CD4-positive, alpha-beta T cell (primary cell): Measurements from ENCODE around the gene ALS2CL. TPM values are rescaled to one million over a fixed set of nuclear protein-coding genes. Genes with fewer than 3 reads are reported as not detected.

ENCODE experiments used
- ATAC-seq: fragments of 200-7000 bp; cut with Tn5 transposase; one replicate; pipeline ENCODE4 v1.10.0; 2022; ENCODE audit warnings: mild to moderate bottlenecking; ENCODE audit not compliant: poor library complexity
- CTCF ChIA-PET: fragments of 350-600 bp; sonication (Branson Sonifier 250); formaldehyde crosslinking; loops from one replicate; lab custom pipeline; 2021; ENCODE audit warnings: antibody characterized with exemption, inconsistent platforms; lab: Charles Lee
- POLR2A ChIA-PET: fragments of 350-600 bp; sonication (Branson Sonifier 250); formaldehyde crosslinking; loops from one replicate; lab custom pipeline; 2021; ENCODE audit warnings: antibody characterized with exemption, inconsistent platforms; lab: Charles Lee
- DNase-seq, 14 experiments: peaks; one replicate each; pipeline ENCODE4 v3.0.0-alpha.2; 2013 to 2020; ENCODE audit warnings: mixed read lengths in 2 of 14
- H3K27ac ChIP-seq, 2 donors: one replicate each; pipeline versions ENCODE4 v1.5.1 to v1.7.0; 2013; ENCODE audit warnings: low read length in 2 of 2, low read depth in 1 of 2, mild to moderate bottlenecking in 1 of 2
- H3K27me3 ChIP-seq, 2 experiments: 1 replicate in 1 of 2; 2 replicates in 1 of 2; pipeline versions ENCODE4 v1.6.1 to v1.7.0; 2013; ENCODE audit warnings: low read length in 2 of 2, control low read depth in 1 of 2, mild to moderate bottlenecking in 1 of 2, moderate library complexity in 1 of 2; ENCODE audit not compliant: insufficient read depth in 2 of 2, control insufficient read depth in 1 of 2
- H3K36me3 ChIP-seq: one replicate; pipeline ENCODE4 v1.6.1; 2013; ENCODE audit warnings: low read length, control low read depth; ENCODE audit not compliant: insufficient read depth
- H3K4me1 ChIP-seq: one replicate; pipeline ENCODE4 v1.6.1; 2013; ENCODE audit warnings: low read length, control low read depth; ENCODE audit not compliant: insufficient read depth
- H3K4me3 ChIP-seq: one replicate; pipeline ENCODE4 v1.5.1; 2013; ENCODE audit warnings: mild to moderate bottlenecking, low read length, moderate library complexity
- H3K9me3 ChIP-seq, 2 experiments: 1 replicate in 1 of 2; 2 replicates in 1 of 2; pipeline versions ENCODE4 v1.6.1 to v1.7.0; 2013; ENCODE audit warnings: low read length in 2 of 2, mild to moderate bottlenecking in 2 of 2, control low read depth in 1 of 2, moderate library complexity in 1 of 2; ENCODE audit not compliant: control insufficient read depth in 1 of 2, insufficient read depth in 1 of 2
- H3K27ac Mint-ChIP-seq: one replicate; pipeline ENCODE4 v1.8.0; 2020; ENCODE audit warnings: mixed read lengths
- H3K27me3 Mint-ChIP-seq: one replicate; pipeline ENCODE4 v1.8.0; 2021; ENCODE audit warnings: mixed read lengths
- H3K36me3 Mint-ChIP-seq: one replicate; pipeline ENCODE4 v1.8.0; 2021; ENCODE audit warnings: low read depth, mixed read lengths
- H3K4me1 Mint-ChIP-seq: one replicate; pipeline ENCODE4 v1.8.0; 2021; ENCODE audit warnings: low read depth, mixed read lengths
- H3K4me3 Mint-ChIP-seq: one replicate; pipeline ENCODE4 v1.8.0; 2020; ENCODE audit warnings: mild to moderate bottlenecking, mixed read lengths
- H3K9me3 Mint-ChIP-seq: one replicate; pipeline ENCODE4 v1.8.0; 2020; ENCODE audit warnings: mixed read lengths
- intact Hi-C, 2 experiments: fragments of 100-400 bp; cut with DNase I in 1 of 2; cut with micrococcal nuclease in 1 of 2; formaldehyde crosslinking; loops; one replicate each; pipeline versions ENCODE4 v1.15.1 to v1.9.0; 2023 to 2025; cut with DNase I, micrococcal nuclease
- total RNA-seq, 174 experiments: library from RNA in 2 of 174; stranded (reverse) in 2 of 174; gene quantifications; one replicate each; pipeline ENCODE4 v1.2.3 and lab custom pipeline; 2021 to 2026
- TF ChIP-seq, protein P1 (sequence below): fragments of 200-600 bp; IDR thresholded peaks from one replicate; pipeline ENCODE4 v1.8.0; 2022; ENCODE audit warnings: antibody characterized with exemption, mild to moderate bottlenecking

The ALS2CL gene
- total RNA-seq, 2 experiments from 2014 or later: 45.8 to 47.6 TPM

- Mint-ChIP-seq H3K27me3 (peaks cover 21% of the 10 kb centered on the region), H3K4me3 (no peak overlapping the region), H3K9me3 (no peaks in the 10 kb centered on the region), H3K36me3 (no peaks in the 10 kb centered on the region), H3K4me1 (no peaks in the 10 kb centered on the region), H3K27ac (no peak overlapping the region)
- ChIA-PET CTCF (no interaction called here), POLR2A (interaction anchor here (1.6 kb wide), 1 partner anchor 22 kb away, joined by 6 read pairs; the partner anchor contains the start of gene ALS2CL)
- Histone ChIP-seq H3K27me3 (peaks cover 0 to 13% of the 10 kb centered on the region in 2 experiments), H3K36me3 (no peaks in the 10 kb centered on the region), H3K9me3 (no peaks in the 10 kb centered on the region), H3K4me1 (no peaks in the 10 kb centered on the region), H3K4me3 (no peak overlapping the region), H3K27ac (no peak overlapping the region)
- intact Hi-C loops: no loop called here
- DNase-seq (no peak), ATAC-seq (no peak)
- TF ChIP-seq, protein P1, sequence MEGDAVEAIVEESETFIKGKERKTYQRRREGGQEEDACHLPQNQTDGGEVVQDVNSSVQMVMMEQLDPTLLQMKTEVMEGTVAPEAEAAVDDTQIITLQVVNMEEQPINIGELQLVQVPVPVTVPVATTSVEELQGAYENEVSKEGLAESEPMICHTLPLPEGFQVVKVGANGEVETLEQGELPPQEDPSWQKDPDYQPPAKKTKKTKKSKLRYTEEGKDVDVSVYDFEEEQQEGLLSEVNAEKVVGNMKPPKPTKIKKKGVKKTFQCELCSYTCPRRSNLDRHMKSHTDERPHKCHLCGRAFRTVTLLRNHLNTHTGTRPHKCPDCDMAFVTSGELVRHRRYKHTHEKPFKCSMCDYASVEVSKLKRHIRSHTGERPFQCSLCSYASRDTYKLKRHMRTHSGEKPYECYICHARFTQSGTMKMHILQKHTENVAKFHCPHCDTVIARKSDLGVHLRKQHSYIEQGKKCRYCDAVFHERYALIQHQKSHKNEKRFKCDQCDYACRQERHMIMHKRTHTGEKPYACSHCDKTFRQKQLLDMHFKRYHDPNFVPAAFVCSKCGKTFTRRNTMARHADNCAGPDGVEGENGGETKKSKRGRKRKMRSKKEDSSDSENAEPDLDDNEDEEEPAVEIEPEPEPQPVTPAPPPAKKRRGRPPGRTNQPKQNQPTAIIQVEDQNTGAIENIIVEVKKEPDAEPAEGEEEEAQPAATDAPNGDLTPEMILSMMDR: no peak
Measured at GRCh38 chr3:46715507-46716175, 22.2 kb upstream of the ALS2CL start.

GRCh38 chr3:46714728-46715506 lies 21.4 kb upstream of the ALS2CL start:
- no peaks in the 10 kb centered on the region for H3K36me3 Mint-ChIP-seq
- ATAC-seq (no peak), DNase-seq (peak in 1 of 14 experiments; percentile 10)
- POLR2A ChIA-PET: interaction anchor here (0.6 to 1.6 kb wide), 2 partner anchors 21 to 1188 kb away, joined by 3 to 6 read pairs; partner anchors contain the start of gene ALS2CL
- Histone ChIP-seq H3K9me3 (no peaks in the 10 kb centered on the region), H3K27me3 (peaks cover 0 to 12% of the 10 kb centered on the region in 2 experiments), H3K27ac (no peak overlapping the region), H3K36me3 (no peaks in the 10 kb centered on the region), H3K4me1 (no peaks in the 10 kb centered on the region), H3K4me3 (no peak overlapping the region)
- no peaks in the 10 kb centered on the region for H3K9me3 Mint-ChIP-seq
- CTCF ChIA-PET: no interaction called here
- TF ChIP-seq, protein P1: no peak
- no peaks in the 10 kb centered on the region for H3K4me1 Mint-ChIP-seq
- peaks cover 17% of the 10 kb centered on the region for H3K27me3 Mint-ChIP-seq
- no peak overlapping the region for H3K4me3 Mint-ChIP-seq
- no peak overlapping the region for H3K27ac Mint-ChIP-seq
- intact Hi-C loops: no loop called here

DNA sequence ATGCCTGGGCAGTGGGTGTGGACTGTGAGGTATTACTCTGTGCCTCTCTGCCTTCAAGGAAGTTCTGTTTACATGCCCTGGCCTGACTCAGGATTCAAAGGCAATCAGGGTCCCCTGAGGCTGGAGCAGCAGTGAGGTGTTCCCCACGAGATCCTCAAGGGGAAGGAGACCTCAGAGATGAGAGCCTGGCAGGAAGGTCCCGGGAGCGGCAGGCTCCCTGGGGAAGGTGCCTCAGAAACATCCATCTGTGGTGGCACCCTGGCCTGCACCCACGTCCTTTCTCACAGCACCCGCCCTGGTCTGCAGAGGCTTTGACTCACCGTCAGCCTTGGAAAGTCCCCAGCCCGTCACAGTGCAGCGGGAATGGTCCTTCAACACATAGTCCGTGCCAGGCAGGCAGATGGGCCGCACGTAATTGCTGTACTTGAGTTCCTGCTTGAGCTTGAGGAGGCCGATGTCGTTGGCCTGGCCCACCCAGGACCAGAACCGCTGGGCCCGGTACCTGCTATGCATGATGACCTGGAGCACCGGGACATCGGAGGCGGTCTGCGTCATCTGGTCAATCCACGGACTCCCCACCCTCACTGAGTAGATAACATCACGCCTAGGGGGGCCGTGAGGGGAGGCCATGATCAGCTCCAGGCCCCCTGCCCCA lies 20.5 kb upstream of the ALS2CL start:
- Mint-ChIP-seq H3K4me1 (no peaks in the 10 kb centered on the region), H3K4me3 (no peak overlapping the region), H3K27ac (no peak overlapping the region), H3K27me3 (peaks cover 10% of the 10 kb centered on the region), H3K9me3 (no peaks in the 10 kb centered on the region), H3K36me3 (peaks cover 5% of the 10 kb centered on the region)
- Histone ChIP-seq H3K36me3 (no peaks in the 10 kb centered on the region), H3K27me3 (peaks cover 0 to 3% of the 10 kb centered on the region in 2 experiments), H3K4me1 (no peaks in the 10 kb centered on the region), H3K9me3 (no peaks in the 10 kb centered on the region), H3K4me3 (no peak overlapping the region), H3K27ac (no peak overlapping the region)
- CTCF ChIA-PET: no interaction called here
- intact Hi-C loops: no loop called here
- DNase-seq: peak in 2 of 14 experiments; percentile 16 to 29
- TF ChIP-seq, protein P1: no peak
- no peak for ATAC-seq
- POLR2A ChIA-PET: interaction anchor here (0.6 to 1.6 kb wide), 2 partner anchors 21 to 1189 kb away, joined by 3 to 6 read pairs; partner anchors contain the start of gene ALS2CL
